Spinal cord (tissue), 10 donors: Measurements from ENCODE around the gene RGMB. TPM values are rescaled to one million over a fixed set of nuclear protein-coding genes. Genes with fewer than 3 reads are reported as not detected.
"Not testable (repeated sequence)": the region's sequence is repeated elsewhere in the genome, so short reads cannot be mapped to it uniquely, and the experiment has no call there.

ENCODE experiments used
- DNase-seq, 6 donors: peaks; one replicate each; pipeline versions ENCODE4 v3.0.0 to v3.0.0-alpha.2; 2013 to 2015; ENCODE audit warnings: low spot score in 6 of 6, low read depth in 4 of 6
- H3K27ac ChIP-seq: one replicate; pipeline ENCODE4 v1.5.1; 2013; ENCODE audit warnings: low read depth, low read length, control low read depth
- H3K27me3 ChIP-seq: one replicate; pipeline ENCODE4 v1.6.1; 2013; ENCODE audit warnings: low read length; ENCODE audit not compliant: control insufficient read depth, insufficient read depth
- H3K36me3 ChIP-seq: one replicate; pipeline ENCODE4 v1.6.1; 2013; ENCODE audit warnings: low read length; ENCODE audit not compliant: control insufficient read depth, insufficient read depth
- H3K4me1 ChIP-seq: one replicate; pipeline ENCODE4 v1.6.1; 2013; ENCODE audit warnings: low read length; ENCODE audit not compliant: control insufficient read depth, insufficient read depth
- H3K4me3 ChIP-seq: one replicate; pipeline ENCODE4 v1.5.1; 2013; ENCODE audit warnings: low read depth, low read length, control low read depth
- H3K9me3 ChIP-seq: one replicate; pipeline ENCODE4 v1.6.1; 2013; ENCODE audit warnings: low read length; ENCODE audit not compliant: control insufficient read depth, insufficient read depth
- WGBS: methylation state at CpG from one replicate; pipeline ENCODE4 v1.1.5; 2013; ENCODE audit warnings: missing lambda C conversion rate; ENCODE audit not compliant: insufficient coverage; 5-methylcytosine and 5-hydroxymethylcytosine counted together
- polyA plus RNA-seq, 2 donors: library from polyadenylated mRNA; unstranded; fragments of 120-200 nt; gene quantifications; one replicate each; pipeline ENCODE4 v1.2.1, GENCODE V29; 2013; ENCODE audit not compliant: insufficient read length in 2 of 2
- total RNA-seq, 2 donors: library from RNA; depleted of rRNA in 1 of 2; stranded (reverse); fragments of 120-200 nt in 1 of 2; fragments of >200 nt in 1 of 2; gene quantifications; one replicate each; pipeline versions ENCODE4 v1.2.3 to v1.2.4, GENCODE V29; 2013 to 2014
- donor health status: healthy.

RGMB gene
- total and polyA plus RNA-seq, 4 donors: 30.1 to 57.9 (median 40.8) TPM

- no peak overlapping the region for H3K27ac ChIP-seq
- DNase-seq: no peak
- H3K4me1 ChIP-seq: no peaks in the 10 kb centered on the region
- H3K27me3 ChIP-seq: no peaks in the 10 kb centered on the region
- H3K4me3 ChIP-seq: no peak overlapping the region
- H3K36me3 ChIP-seq: no peaks in the 10 kb centered on the region
- no peaks in the 10 kb centered on the region for H3K9me3 ChIP-seq
- 85% methylated on average over 5 of the region's 5 CpGs for WGBS
Observed at GRCh38 chr5:98742396-98743073, 30.9 kb upstream of the RGMB start.

- WGBS: no CpG with 5 or more reads among the region's 1 CpG
- not testable (repeated sequence) for DNase-seq
Observed at GRCh38 chr5:98748259-98748658, 25.2 kb upstream of the RGMB start.

DNA sequence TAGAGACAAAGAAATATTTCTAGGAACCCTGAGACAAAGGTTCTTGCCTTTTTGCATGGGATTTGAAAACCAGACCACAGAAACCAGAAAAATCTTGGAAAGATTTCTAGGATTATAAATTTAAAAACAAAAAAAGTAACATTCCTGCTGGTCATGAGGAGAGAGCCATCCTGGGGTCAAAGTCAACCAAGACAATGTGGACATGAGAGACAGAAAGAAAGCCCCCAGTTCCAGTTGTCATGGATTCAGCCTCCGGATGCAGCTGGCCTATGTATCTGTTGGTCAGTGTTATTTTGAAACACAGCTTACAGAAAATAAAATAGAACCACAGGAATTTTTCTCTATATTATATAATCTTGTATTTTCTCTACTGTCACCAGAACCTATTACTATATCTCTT is 24.4 kb upstream of the RGMB start:
- H3K27ac ChIP-seq: no peak overlapping the region
- no peak for DNase-seq
- no peaks in the 10 kb centered on the region for H3K36me3 ChIP-seq
- no peak overlapping the region for H3K4me3 ChIP-seq
- H3K4me1 ChIP-seq: no peaks in the 10 kb centered on the region
- no peaks in the 10 kb centered on the region for H3K27me3 ChIP-seq
- no CpG with 5 or more reads among the region's 1 CpG for WGBS
- no peaks in the 10 kb centered on the region for H3K9me3 ChIP-seq

More at GRCh38 chr5:98748259-98748658, 25.2 kb upstream of the RGMB start:
- H3K9me3 ChIP-seq, H3K27me3 ChIP-seq, H3K4me3 ChIP-seq, H3K36me3 ChIP-seq, H3K4me1 ChIP-seq, H3K27ac ChIP-seq: not testable (repeated sequence)

DNA sequence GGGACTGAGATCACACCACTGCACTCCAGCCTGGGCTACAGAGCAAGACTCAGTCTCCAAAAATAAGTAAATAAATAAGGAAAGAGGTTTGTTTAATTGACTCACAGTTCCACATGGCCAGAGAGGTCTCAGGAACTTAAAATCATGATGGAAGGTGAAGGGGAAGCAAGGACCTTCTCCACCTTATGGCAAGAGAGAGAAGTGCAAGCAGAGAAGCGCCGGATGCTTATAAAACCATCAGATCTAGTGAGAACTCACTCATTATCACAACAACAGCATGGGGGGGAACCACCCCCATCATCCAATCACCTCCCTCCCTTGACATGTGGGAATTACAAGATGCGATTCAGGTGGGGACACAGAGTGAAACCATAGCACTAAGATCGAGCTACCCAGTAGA is 22.8 kb upstream of the RGMB start:
- DNase-seq: no peak
- H3K4me3 ChIP-seq: no peak overlapping the region
- H3K4me1 ChIP-seq: no peaks in the 10 kb centered on the region
- no CpG with 5 or more reads among the region's 4 CpGs for WGBS
- H3K27ac ChIP-seq: no peak overlapping the region
- no peaks in the 10 kb centered on the region for H3K36me3 ChIP-seq
- H3K27me3 ChIP-seq: no peaks in the 10 kb centered on the region
- H3K9me3 ChIP-seq: no peaks in the 10 kb centered on the region

GRCh38 chr5:98752331-98752730 is 21.1 kb upstream of the RGMB start:
- DNase-seq, H3K4me3 ChIP-seq, H3K36me3 ChIP-seq, H3K9me3 ChIP-seq, H3K27me3 ChIP-seq, H3K4me1 ChIP-seq, H3K27ac ChIP-seq: not testable (repeated sequence)
- WGBS: 77% methylated on average over 3 of the region's 7 CpGs

- not testable (repeated sequence) for H3K27me3 ChIP-seq, DNase-seq, H3K4me1 ChIP-seq, H3K9me3 ChIP-seq, H3K4me3 ChIP-seq, H3K36me3 ChIP-seq, H3K27ac ChIP-seq
- no CpG with 5 or more reads among the region's 1 CpG for WGBS
Observed at GRCh38 chr5:98752801-98753200, 20.7 kb upstream of the RGMB start.

GRCh38 chr5:98753507-98753906 is 20.0 kb upstream of the RGMB start:
- H3K27ac ChIP-seq: no peak overlapping the region
- no peaks in the 10 kb centered on the region for H3K27me3 ChIP-seq
- H3K9me3 ChIP-seq: no peaks in the 10 kb centered on the region
- 100% methylated on average over 2 of the region's 4 CpGs for WGBS
- H3K4me3 ChIP-seq: no peak overlapping the region
- H3K4me1 ChIP-seq: no peaks in the 10 kb centered on the region
- H3K36me3 ChIP-seq: no peaks in the 10 kb centered on the region
- no peak for DNase-seq

DNA sequence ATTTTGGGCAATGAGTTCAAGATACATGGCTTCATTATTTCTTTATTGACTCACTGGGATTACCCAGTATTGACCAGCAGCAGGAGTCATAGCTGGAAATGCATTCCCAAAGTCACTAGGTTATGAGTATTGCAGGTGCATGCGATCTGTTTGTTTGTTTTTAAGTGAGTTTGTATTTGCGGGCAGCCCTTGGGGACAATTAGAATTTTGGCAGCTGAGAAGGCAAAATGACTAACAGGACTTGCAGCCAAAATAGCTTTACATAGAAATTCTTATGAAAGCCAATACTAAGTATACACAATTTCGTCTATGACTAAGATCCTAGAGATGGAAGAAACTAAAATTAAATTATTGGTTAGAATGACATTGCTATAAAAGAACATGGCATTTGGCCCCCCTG is 18.1 kb upstream of the RGMB start:
- no peak overlapping the region for H3K27ac ChIP-seq
- H3K9me3 ChIP-seq: no peaks in the 10 kb centered on the region
- H3K36me3 ChIP-seq: no peaks in the 10 kb centered on the region
- no CpG with 5 or more reads among the region's 3 CpGs for WGBS
- H3K27me3 ChIP-seq: no peaks in the 10 kb centered on the region
- no peak for DNase-seq
- H3K4me1 ChIP-seq: no peaks in the 10 kb centered on the region
- no peak overlapping the region for H3K4me3 ChIP-seq

DNA sequence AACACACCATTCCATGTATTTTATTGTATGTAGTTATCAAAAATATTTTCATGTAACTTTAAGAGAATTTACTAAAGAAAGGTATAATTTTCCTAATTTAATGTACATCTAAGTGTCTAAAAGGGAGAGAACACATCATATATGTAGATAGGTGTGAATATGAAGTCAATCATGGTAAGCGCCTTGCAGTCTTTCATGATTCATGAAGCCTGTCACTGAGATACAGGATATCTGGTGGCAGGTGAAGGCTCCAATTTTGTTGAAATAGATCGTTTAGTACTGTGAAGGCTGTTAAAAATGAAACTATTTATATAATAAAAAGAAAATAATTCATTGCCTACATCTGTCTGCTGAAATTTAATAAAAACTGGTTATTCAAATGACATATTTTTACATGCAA is 15.5 kb upstream of the RGMB start:
- Histone ChIP-seq H3K4me3 (no peak overlapping the region), H3K36me3 (no peaks in the 10 kb centered on the region), H3K4me1 (no peaks in the 10 kb centered on the region), H3K27me3 (no peaks in the 10 kb centered on the region), H3K27ac (no peak overlapping the region), H3K9me3 (no peaks in the 10 kb centered on the region)
- DNase-seq: no peak
- WGBS: no CpG with 5 or more reads among the region's 2 CpGs

GRCh38 chr5:98763001-98763630 is 10.3 kb upstream of the RGMB start:
- DNase-seq: no peak
- Histone ChIP-seq H3K4me1 (peaks cover under 1% of the 10 kb centered on the region), H3K27me3 (no peaks in the 10 kb centered on the region), H3K9me3 (no peaks in the 10 kb centered on the region), H3K36me3 (no peaks in the 10 kb centered on the region), H3K27ac (no peak overlapping the region), H3K4me3 (no peak overlapping the region)
- 84% methylated on average over 5 of the region's 6 CpGs for WGBS
